DMS53 (cell line): ENCODE data around the gene PXDC1.

Experiments used
- DNase-seq: peaks from one replicate; lab custom pipeline; 2025; lab: John Stamatoyannopoulos, UW

The PXDC1 gene, protein sequence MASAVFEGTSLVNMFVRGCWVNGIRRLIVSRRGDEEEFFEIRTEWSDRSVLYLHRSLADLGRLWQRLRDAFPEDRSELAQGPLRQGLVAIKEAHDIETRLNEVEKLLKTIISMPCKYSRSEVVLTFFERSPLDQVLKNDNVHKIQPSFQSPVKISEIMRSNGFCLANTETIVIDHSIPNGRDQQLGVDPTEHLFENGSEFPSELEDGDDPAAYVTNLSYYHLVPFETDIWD

DNA sequence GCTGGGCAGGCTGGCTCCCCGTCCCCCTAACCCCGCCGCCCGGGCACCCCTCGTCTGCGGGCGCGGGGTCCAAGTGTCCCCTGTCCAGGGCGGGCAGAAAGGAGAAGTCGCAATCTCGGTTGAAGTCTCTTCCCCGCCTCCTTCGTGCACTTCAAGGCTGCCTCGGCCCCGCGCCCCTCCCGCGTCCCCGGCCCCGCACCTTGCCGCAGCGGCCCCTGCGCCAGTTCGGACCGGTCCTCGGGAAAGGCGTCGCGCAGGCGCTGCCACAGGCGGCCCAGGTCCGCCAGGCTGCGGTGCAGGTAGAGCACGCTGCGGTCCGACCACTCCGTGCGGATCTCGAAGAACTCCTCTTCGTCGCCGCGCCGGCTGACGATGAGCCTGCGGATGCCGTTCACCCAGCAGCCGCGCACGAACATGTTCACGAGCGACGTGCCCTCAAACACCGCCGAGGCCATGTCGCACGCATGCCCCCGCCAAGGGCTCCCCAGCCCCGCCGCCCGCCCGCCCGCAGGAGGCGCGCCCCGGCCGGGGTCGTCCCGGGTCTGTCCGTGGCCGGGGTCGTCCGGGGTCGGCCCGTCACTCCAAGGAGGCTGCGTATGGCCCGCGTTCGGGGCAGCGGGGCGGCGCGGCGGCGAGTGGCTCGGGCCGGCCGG, at the start of gene PXDC1:
Gene PXDC1 (minus strand): TSS at position 637 of the 653 bp plus-strand sequence. CDS start 182 bp downstream, at position 455.
- peak; percentile 66 for DNase-seq

DNA sequence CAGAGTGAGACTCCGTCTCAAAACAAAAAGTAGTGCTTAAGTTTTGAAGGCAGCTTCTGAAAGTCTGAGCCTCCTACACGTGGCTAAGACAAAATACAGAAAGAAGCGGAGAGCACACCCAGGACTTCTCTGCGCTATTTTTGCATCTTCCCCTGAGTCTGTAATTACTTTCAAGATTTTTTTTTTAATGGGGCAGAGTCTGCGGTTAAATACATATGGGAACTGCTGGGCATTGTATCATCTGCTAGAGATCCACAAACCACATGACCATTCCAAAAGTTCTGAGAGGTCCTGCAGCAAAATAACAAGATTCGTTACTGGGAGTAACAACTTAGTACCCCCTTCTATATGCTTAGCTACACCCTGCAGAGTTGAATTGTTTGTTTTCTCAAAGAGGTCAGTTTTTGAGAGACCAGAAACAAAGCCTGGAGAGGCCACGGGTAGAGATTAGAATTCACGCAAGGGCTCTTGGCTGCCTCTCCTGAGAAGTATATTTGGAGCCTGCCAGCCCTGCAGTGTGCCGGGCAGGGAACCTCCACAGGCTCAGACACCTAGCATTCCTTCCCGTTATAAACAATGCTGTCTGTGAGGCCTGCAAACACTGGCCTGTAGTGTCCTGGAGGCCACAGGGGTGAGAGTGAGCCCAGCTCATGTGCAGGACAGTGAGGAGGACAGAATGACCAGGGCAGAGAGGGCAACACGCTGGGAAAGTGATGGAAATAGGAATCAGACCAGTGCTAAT, 49.5 kb upstream of the PXDC1 start:
- no peak for DNase-seq

DNA sequence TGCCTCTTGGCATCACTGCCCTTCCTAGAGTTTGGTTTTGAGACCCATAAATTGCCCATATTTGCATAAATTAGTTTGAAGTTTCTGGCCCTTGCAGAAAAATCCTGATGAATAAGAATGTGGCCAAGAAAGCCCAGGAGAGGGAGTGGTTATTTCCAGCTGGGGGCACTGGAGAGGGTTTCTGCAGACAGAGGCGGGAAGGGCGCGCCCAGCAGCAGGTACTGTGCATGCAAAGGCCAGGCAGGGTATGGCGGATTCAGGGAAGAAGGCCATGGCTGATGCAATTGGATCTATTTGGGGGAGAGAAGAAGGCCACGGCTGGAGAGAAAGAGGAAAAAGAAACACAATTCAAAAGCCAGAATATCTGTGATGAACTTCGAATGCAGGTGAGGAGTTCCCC, 48.2 kb upstream of the PXDC1 start:
- no peak for DNase-seq

DNA sequence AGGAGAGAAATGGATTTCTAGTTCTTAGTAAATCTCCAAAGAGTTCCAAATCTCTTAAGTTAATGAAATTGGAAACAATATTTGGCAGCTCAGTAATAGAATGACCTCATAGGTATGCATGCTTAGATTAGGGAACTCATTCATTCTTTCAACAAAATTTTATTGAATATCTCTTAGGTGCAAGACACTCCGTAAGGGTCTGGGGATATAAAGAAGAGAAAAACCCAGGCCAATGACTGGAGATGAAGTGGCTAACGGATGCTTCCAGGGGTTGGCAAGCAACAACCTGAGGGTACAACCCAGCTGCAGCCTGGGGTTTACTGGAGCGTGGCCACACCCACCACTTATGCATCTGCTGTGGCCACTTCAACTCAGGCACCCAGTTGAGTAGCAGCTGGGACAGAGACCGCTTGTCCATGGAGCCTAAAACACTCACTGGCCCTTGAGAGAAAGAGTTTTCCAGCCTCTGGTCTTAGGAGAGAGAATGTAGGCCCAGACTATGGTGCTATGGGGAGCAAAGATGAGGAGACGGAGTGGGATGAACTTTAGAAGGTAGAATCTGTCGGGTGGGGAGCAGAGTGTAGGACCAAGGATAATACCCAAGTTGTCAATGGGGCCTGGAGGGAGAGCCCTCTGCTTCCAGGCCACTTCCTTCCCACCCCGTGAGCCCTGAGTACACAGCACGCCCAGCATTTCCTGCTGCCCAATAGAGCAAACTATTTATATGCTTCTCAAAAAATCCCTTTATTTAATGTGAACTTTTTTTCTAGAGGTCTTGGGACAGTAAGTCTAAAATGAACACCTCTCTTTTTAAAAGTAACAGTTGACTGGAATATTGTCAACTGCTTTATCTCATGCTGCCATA, 46.8 kb upstream of the PXDC1 start:
- peak; percentile 87 for DNase-seq

DNA sequence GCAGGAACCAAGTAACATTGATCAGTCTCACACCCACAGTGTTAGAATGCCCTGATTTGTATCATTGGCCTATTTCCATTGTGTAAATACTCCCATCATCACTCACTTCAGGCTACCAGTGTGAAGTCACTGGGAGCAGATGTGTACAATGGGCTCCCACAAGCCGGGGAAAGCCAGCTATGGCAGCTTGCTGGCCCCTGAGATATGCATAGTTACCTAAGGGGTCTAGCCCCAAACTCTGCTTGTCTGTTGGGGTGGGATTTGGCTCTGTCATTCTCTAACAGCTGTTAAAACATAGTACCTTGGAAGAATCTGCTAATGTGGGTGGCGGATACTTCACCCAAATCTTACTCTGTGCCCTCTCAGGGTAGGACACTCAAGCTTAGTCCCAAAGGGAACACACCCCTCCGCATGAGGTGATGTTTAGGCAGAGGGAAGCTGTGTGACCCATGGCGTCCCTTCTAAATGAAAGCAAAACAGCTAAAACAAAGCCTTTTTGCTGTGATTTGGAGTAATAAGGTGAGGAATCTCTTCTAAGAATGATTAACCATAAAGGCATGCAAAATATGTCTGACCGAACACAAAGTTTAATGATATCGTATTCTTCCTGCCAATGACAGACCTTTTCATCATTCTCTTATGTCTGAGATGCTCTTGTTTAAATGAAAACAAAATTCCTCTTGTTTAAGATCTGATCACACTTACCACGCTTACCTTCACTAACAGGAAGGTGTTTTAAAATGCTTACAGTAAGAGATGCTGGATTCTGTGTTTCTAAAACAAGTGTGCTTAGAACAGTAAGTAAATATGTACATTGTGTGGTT, 45.9 kb upstream of the PXDC1 start:
- peak; percentile 42 for DNase-seq

DNA sequence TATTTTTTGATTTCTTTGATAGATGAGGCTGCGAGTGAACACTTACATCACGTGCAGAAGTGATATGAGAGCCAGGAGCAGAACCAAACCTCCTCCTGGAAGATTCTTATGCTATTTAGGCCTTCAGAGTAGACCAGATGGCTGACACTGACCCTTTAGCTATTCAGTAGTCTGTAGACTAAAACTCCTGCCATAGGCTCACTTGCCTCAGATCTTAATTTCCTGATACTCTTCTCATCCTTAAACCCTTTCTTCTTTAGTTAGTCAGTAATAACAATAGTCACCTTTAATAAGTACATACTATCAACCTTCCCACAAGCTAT, 45.2 kb upstream of the PXDC1 start:
- no peak for DNase-seq

DNA sequence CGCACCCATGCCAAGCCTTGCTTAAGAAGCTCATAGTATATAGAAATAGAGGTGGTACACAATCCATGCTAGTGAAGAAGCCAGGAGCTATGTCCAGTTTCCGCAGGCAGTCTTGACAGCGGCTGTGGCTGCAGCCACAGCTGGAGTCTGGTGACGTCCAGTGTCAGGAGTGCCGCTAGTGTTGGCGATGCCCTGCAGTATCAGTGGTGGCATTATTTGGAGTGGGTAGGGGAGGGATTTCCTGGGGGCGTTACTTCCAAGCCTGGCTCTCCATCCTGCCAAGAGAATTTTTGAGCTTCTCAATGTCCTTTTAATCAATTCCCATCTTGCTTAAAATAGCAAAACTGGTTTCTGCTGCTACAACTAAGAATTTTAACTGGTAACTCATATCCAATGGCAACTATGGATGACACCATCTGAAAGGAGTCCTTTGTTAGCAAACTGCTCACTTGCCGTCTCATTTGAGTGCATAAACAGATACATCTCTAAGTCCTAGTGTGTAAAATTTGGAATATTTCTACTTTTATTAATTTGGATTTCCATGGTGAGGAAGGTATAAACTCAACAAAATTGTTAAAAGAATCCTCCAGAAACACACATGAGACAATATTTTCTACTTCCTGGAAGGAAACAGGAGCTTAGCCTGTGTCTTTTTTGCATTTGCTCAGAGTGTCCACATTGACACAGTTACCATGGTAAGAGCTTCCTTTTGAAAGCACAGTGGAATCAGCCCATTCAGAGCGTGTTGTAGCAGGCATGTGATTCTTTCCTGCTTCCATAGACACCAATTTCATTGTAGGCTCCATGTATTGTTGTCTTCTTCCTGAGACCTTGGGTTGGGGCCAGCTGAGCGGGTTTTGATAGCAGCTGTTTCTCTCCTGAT, 44.6 kb upstream of the PXDC1 start:
- DNase-seq, result peak; percentile 69

DNA sequence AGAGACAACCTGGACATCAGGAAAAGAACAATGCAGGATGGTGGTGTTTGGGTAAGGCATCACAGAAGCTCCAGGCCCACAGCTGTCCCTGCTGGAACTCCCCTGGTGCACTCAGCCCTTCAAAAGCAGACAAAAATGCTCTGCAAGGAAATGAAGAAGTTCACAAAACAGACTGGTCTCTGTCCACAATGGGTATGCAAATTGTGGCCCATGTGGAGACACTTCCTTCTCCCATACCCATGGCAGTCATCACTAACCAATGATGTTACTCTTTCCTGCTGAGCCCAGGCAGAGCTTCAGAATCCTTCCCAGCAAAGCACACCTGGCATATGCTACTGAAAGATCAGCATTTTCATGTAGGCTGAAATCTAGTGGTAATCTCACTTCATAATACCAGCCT, 42.6 kb upstream of the PXDC1 start:
- no peak for DNase-seq

DNA sequence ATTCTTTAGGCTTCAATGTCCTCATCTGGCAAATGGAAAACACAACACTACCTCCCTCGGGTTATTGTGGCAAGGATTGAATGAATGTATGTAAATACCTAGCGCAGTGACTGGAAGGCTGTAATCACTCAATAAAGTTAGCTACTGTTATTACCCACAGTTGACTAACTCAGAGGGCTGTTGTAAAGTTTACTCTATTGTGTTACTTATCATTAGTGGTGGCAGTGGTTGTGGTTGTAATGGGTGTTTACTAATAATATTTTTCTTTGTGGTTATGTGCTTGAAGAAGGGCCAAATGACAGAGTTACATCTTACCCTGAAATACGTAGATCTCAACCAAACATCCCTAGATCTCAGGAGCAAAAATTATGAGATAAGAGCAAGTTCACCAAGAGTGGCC, 42.0 kb upstream of the PXDC1 start:
- DNase-seq, result no peak

DNA sequence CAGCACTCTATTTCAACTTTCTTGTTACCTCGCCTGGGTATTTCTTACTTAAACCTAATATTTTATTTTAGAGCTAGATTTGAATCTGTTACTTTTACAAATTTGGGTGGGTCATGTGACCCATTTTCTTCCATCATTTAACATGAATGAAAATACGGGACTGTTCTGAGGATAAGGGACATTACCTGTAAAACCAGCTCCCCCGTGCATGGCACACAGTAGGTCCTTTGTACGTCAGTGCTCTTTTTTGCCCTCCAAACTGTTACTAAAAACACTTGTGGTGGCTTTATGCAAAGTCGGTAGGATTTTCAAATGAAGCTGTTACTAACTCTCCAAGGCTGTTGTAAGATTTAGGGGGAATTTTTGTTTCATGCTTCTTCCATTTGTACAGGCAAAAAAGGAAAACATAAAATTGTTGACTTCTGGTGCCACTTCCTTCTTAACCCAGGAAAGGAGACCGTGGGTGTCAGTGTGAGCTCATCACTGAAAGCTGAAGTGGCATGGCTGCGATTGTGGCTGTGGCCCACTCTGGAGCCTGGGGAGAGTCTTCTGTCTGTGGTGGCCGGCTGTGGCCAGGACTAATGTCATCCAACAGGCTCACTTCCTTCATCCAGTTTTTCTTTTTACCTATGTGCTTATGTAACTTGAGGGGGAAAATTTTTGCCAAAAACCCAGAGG, 40.2 kb upstream of the PXDC1 start:
- DNase-seq, result no peak

DNA sequence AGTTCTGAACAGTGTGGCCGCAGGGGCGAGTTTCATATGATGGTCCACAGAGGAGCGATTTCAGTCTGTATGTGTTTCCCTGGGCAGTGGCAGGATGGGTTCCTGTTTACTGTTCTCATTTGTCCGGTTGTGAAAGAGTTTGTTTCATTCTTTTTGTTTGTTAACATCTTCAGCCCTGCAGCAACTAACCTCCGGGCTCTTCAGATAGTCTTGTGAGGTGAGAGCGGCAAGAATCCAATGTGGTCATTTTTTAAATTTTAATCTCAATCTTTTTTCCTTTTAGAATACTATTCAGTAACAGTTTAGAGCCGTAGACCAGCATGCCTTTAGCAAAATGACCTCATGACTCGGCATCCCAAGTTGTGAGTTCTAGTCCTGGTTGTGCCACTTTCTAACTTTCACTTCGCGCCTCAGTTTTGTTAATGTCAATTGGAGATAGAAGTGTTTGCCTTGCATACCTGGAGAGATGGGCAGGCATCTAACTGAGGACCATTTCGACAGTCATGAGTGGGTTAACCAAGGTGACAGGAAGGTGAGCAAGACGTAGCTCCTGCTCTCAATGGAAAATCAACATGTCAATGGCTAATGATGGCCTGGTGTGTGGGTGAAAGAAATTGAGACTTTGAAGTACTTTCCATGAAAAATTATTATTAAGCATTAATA, 38.5 kb upstream of the PXDC1 start:
- no peak for DNase-seq

DNA sequence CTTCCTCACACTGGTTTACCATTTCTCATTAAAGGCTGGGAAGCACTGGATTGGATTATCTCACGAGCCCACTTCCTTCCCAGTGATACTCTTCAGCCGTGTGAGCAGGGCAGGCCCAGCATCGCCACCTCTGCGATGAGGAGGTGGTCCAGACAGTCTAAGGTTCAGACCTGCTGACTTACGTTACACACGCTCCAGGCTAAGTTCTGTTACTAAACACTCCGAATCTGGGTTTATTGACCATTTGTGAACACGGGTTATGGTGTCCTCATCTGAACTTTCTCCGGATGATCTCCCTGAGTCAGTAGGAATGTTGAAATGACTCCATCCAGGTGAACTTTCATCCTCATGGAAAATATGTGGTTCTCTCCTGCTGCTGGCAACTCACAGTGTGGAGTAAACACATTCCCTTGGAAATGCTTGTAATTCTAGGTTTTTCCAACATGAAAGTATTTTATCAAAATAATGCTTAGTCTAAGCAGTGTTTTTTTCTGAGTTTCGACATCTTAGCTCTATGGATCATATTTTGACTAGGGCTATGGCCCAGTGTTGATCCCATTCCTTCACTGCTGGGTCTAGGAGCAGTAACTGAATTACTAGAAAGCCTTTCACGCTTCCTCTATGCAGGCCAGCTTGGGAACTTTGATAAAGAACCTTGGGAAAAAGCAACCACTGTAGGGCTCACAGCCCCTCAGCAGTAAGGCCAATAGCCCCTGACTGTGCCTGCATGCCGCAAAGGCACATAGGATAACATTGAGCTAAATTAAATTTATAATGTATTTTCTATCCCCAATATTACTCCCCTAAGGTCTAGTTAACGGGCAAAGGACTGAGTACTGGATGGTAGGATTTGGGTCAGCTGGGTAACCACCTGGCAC, 37.7 kb upstream of the PXDC1 start:
- no peak for DNase-seq

DNA sequence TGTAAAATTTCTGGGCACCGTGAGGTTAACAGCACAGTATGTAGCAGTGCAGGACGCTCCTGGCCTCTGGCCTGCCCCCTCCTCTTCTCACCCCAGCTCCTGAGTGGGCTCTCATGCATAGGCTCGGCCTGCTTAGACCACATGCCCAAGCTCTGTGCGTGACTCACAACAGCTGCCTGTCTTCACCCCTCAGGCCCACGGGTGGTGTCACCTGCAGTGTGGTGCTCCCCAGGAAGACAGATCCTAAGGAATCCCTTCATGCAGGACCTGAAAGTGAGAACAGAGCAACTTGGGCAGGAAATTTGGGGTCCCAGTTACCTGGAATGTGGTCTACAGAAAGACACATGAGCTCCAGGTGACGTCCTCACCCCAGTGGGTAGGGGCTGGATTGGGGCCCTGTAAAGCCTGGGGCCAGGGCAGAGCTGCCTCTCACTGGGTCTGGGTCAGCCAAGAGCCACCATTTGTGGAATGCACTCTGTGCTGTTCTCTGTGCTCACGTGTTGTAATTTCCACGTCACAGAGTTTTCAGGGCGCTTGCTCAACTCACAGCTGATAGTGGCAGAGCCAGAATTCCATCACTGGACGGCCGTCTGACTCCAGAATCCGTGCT, 37.0 kb upstream of the PXDC1 start:
- no peak for DNase-seq

DNA sequence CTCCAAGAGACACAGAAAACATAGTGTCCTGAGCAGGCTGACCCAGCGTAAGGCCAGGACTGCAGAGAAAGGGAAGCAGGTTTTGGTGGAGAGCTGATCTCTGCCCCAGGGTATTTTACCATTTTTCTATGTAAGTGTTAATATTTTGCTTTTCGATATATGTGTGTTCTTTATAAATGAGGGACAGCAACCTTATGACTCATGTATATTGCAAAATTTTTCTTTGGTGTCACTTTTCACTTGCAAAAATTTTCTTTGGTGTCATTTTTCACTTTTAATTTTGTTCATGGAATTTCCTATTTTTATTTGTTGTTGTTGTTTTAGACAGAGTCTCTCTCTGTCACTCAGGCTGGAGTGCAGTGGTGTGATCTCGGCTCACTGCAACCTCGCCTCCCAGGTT, 34.6 kb upstream of the PXDC1 start:
- DNase-seq, result no peak

DNA sequence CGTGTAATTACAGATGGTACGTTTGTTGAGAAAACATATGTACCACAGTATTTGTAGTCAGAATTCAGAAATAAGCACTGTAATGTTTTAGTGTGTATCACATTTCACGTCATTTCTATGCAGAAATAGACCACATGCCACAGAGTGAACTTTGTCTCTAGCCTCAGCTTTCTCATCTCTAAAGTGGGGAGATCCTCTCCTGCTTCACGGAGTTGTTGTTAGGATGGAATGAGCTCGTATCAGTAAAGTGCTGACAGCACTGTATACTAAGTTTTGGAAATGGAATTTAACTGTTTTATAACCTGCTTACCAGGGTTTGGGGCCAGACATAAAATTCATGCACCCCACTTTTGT, 34.2 kb upstream of the PXDC1 start:
- DNase-seq, result no peak

DNA sequence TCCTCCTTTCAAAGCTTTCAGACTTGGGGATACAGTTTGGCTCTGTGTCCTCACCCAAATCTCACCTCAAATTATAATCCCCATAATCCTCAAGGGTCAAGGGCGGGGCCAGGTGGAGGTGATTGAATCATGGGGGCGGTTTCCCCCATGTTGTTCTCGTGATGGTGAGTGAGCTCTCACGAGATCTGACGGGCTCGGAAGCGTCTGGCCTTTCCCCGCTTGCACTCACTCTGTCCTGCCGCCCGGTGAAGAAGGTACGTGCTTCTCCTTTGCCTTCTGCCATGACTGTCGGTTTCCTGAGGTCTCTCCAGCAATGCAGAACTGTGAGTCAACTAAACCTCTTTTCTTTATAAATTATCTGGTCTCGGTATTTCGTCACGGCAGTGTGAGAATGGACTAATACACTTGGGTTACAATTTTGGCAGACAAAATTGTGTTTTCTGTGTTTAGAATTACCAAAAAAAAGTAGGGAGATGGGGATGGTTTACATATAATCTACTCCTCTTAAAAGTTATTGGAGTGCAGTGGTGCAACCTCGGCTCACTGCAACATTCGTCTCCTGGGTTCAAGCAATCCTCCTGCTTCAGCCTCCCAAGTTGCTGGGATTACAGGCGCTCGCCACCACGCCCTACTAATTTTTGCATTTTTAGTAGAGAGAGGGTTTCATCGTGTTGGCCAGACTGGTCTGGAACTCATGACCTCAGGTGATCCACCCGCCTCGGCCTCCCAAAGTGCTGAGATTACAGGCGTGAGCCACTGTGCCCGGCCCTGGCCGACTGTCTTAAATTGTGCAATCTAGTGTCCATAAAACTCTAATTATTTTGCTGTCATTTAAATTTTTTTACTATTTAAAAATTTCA, 33.6 kb upstream of the PXDC1 start:
- DNase-seq, result no peak

DNA sequence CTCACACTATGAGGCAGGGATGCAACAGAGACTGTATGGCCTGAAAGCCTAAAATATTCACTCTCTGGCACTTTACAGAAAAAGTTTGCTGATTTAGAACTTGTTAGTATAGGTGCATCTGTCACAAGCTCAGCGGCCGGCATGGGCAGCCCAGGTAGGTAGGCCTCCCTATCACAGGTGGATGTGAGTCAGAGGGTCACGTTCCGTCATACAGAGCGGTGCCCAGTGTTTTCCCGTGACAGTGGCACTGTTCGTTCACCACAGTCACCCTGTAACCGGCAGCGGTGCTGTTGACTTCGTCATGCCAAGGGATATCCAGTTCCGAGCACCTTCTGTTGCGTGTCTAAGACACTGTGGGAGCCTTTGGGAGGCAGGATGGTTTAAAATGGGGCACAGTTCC, 32.9 kb upstream of the PXDC1 start:
- DNase-seq, result no peak
